ENCODE measurements around the gene RPAIN.

RPAIN gene

GRCh38 chr17:5419959-5420653, at the start of gene RPAIN:
Gene RPAIN, plus strand, starts transcription at chr17:5420182. Its CDS starts 29 bp downstream, at chr17:5420211.
- peak within 1 kb of the TSS; percentile 85 for H3K4me3 ChIP-seq (ENCODE audit: low read depth, low read length)
- no peak for TF ChIP-seq CTCF (IDR thresholded peaks at IDR 0.05; ENCODE audit: borderline replicate concordance, insufficient read depth, low read depth, low read length)

- no peak overlapping the region for H3K4me3 ChIP-seq (ENCODE audit: low read depth, low read length)
- TF ChIP-seq CTCF (IDR thresholded peaks at IDR 0.05; ENCODE audit: borderline replicate concordance, insufficient read depth, low read depth, low read length): no peak
Observed at GRCh38 chr17:5370411-5370810, 49.6 kb upstream of the RPAIN start.

GRCh38 chr17:5373112-5373511, 46.9 kb upstream of the RPAIN start:
- H3K4me3 ChIP-seq (ENCODE audit: low read depth, low read length): no peak overlapping the region

GRCh38 chr17:5378566-5379207, 41.3 kb upstream of the RPAIN start:
- H3K4me3 ChIP-seq (ENCODE audit: low read depth, low read length): no peak overlapping the region
- TF ChIP-seq CTCF (IDR thresholded peaks at IDR 0.05; ENCODE audit: borderline replicate concordance, insufficient read depth, low read depth, low read length): no peak

More at GRCh38 chr17:5373112-5373511, 46.9 kb upstream of the RPAIN start:
- TF ChIP-seq CTCF (IDR thresholded peaks at IDR 0.05; ENCODE audit: borderline replicate concordance, insufficient read depth, low read depth, low read length): no peak

GRCh38 chr17:5379351-5380107, 40.5 kb upstream of the RPAIN start:
- H3K4me3 ChIP-seq (ENCODE audit: low read depth, low read length): no peak overlapping the region
- TF ChIP-seq CTCF (IDR thresholded peaks at IDR 0.05; ENCODE audit: borderline replicate concordance, insufficient read depth, low read depth, low read length): no peak

GRCh38 chr17:5380491-5381135, 39.4 kb upstream of the RPAIN start:
- no peak overlapping the region for H3K4me3 ChIP-seq (ENCODE audit: low read depth, low read length)
- no peak for TF ChIP-seq CTCF (IDR thresholded peaks at IDR 0.05; ENCODE audit: borderline replicate concordance, insufficient read depth, low read depth, low read length)
